MM.1S (cell line): ENCODE results near the gene ARHGAP26.

Experiments used
- DNase-seq: peaks from one replicate; pipeline ENCODE4 v3.0.0-alpha.2; 2015
- H2AFZ ChIP-seq: fragments of 300-600 bp; sonication (generic); 2 replicates; pipeline ENCODE4 v1.6.0; 2016; ENCODE audit warnings: antibody characterized with exemption, low read length
- H3F3A ChIP-seq: fragments of 300-600 bp; sonication (generic); 2 replicates; pipeline ENCODE4 v1.6.1; 2016; ENCODE audit warnings: mild to moderate bottlenecking, antibody characterized with exemption, low read length, moderate library complexity, mixed read lengths; ENCODE audit not compliant: insufficient read depth
- H3K27ac ChIP-seq: fragments of 300-600 bp; sonication (generic); 2 replicates; pipeline ENCODE4 v1.5.1; 2016; ENCODE audit warnings: mild to moderate bottlenecking, low read length
- H3K27me3 ChIP-seq: fragments of 300-600 bp; sonication (generic); replicated peaks from 2 replicates; pipeline ENCODE4 v1.6.0; 2016; ENCODE audit warnings: low read length; ENCODE audit not compliant: insufficient read depth
- H3K36me3 ChIP-seq: fragments of 300-600 bp; sonication (generic); replicated peaks from 2 replicates; pipeline ENCODE4 v1.6.1; 2016; ENCODE audit warnings: mild to moderate bottlenecking, low read length, mixed read lengths; ENCODE audit not compliant: insufficient read depth
- H3K4me1 ChIP-seq: fragments of 300-600 bp; sonication (generic); 2 replicates; pipeline ENCODE4 v1.6.1; 2016; ENCODE audit warnings: low read length, mixed read lengths
- H3K4me2 ChIP-seq: fragments of 300-600 bp; sonication (generic); 2 replicates; pipeline ENCODE4 v1.6.0; 2016; ENCODE audit warnings: low read depth, low read length
- H3K4me3 ChIP-seq: fragments of 300-600 bp; sonication (generic); 2 replicates; pipeline ENCODE4 v1.5.1; 2016; ENCODE audit warnings: low read length, mixed read lengths
- H3K79me2 ChIP-seq: fragments of 300-600 bp; sonication (generic); 2 replicates; pipeline ENCODE4 v1.6.1; 2016; ENCODE audit warnings: mixed run types, low read length, mixed read lengths
- H3K9ac ChIP-seq: fragments of 300-600 bp; sonication (generic); 2 replicates; pipeline ENCODE4 v1.6.1; 2016; ENCODE audit warnings: low read length, mixed read lengths
- H3K9me2 ChIP-seq: fragments of 300-600 bp; sonication (generic); replicated peaks from 2 replicates; pipeline ENCODE4 v1.6.1; 2016; ENCODE audit warnings: mild to moderate bottlenecking, low read length, mixed read lengths; ENCODE audit not compliant: insufficient read depth
- H3K9me3 ChIP-seq: fragments of 300-600 bp; sonication (generic); replicated peaks from 2 replicates; pipeline ENCODE4 v1.6.1; 2016; ENCODE audit warnings: mild to moderate bottlenecking, low read length, mixed read lengths; ENCODE audit not compliant: insufficient read depth
- H4K20me1 ChIP-seq: fragments of 300-600 bp; sonication (generic); 2 replicates; pipeline ENCODE4 v1.6.1; 2016; ENCODE audit warnings: mild to moderate bottlenecking, low read length, moderate library complexity, mixed read lengths; ENCODE audit not compliant: insufficient read depth
- CTCF ChIP-seq: fragments of 300-600 bp; sonication (generic); IDR thresholded peaks from 2 replicates; pipeline ENCODE4 v1.5.1; 2016; ENCODE audit warnings: antibody characterized with exemption, low read length, mixed read lengths
- EZH2 ChIP-seq: fragments of 300-600 bp; sonication (generic); optimal IDR thresholded peaks from 2 replicates; pipeline ENCODE3; 2017; ENCODE audit warnings: low read depth, mild to moderate bottlenecking, antibody characterized with exemption, low read length, mixed read lengths
- EZH2phosphoT487 ChIP-seq: fragments of 300-600 bp; sonication (generic); IDR thresholded peaks from 2 replicates; pipeline ENCODE4 v1.6.1; 2018; ENCODE audit warnings: antibody characterized with exemption, low read length

Gene ARHGAP26

GRCh38 chr5:142826093-142826492, 55.9 kb downstream of the ARHGAP26 start:
- Histone ChIP-seq H3K79me2 (no peaks in the 10 kb centered on the region), H3K9ac (no peak overlapping the region), H3K4me3 (no peak overlapping the region), H3K27me3 (no peaks in the 10 kb centered on the region), H3K9me2 (no peaks in the 10 kb centered on the region), H3K4me2 (no peak overlapping the region), H4K20me1 (no peaks in the 10 kb centered on the region), H3K9me3 (no peaks in the 10 kb centered on the region), H2AFZ (no peak overlapping the region), H3F3A (no peaks in the 10 kb centered on the region), H3K4me1 (no peaks in the 10 kb centered on the region), H3K27ac (no peak overlapping the region), H3K36me3 (no peaks in the 10 kb centered on the region)
- DNase-seq, result no peak
- TF ChIP-seq CTCF, result no peak
- no peak for TF ChIP-seq EZH2phosphoT487
- no peak for TF ChIP-seq EZH2

DNA sequence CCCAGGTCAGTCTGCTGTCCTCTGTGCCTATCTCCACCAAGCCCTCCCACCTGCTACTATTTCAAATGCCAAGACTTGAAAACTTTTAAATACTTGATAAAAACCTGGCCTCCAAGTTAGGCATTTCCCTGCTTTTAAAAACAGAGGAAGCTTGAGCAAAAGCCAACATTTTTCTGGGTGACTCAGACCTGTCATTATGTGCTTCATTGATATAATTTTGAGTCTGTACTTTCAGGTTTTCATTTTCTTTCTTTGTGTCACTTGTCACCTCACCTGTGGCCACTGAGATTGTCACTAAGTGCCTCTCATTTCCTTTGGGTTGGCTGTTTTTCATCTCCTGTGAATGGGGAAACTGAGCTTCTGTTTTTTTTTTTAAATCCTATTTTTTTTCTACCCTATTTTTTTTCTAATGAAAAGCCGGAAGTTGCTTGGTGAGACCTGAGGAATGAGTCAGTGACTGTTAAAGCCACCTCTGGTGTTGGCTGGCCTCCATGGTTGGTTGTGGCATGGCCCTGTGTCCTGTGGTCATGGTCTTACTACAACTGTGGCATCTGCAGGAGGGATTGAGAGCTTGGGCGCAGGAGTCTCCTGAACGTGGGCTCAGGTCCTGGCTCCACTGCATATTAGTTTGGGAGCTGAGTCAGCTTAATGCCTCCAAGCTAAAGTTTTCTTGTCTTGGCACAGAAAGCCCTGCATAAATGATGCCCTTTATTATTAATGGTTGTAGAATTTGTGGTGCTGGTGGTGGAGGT, 56.7 kb downstream of the ARHGAP26 start:
- no peaks in the 10 kb centered on the region for H3K4me1 ChIP-seq
- H3K36me3 ChIP-seq, result no peaks in the 10 kb centered on the region
- H3K9me3 ChIP-seq, result no peaks in the 10 kb centered on the region
- H3K27ac ChIP-seq, result no peak overlapping the region
- H4K20me1 ChIP-seq, result no peaks in the 10 kb centered on the region
- TF ChIP-seq CTCF (no peak), EZH2phosphoT487 (no peak), EZH2 (no peak)
- no peak overlapping the region for H3K4me3 ChIP-seq
- no peaks in the 10 kb centered on the region for H3K27me3 ChIP-seq
- H3K9ac ChIP-seq, result no peak overlapping the region
- H3K79me2 ChIP-seq, result no peaks in the 10 kb centered on the region
- no peaks in the 10 kb centered on the region for H3F3A ChIP-seq
- H3K4me2 ChIP-seq, result no peak overlapping the region
- DNase-seq, result no peak
- H3K9me2 ChIP-seq, result no peaks in the 10 kb centered on the region
- H2AFZ ChIP-seq, result no peak overlapping the region

GRCh38 chr5:142827934-142828576, 57.9 kb downstream of the ARHGAP26 start:
- no peaks in the 10 kb centered on the region for H4K20me1 ChIP-seq
- no peaks in the 10 kb centered on the region for H3K36me3 ChIP-seq
- H3K9me2 ChIP-seq, result no peaks in the 10 kb centered on the region
- no peak overlapping the region for H3K4me3 ChIP-seq
- DNase-seq, result no peak
- no peak overlapping the region for H2AFZ ChIP-seq
- H3K27ac ChIP-seq, result no peak overlapping the region
- no peak overlapping the region for H3K4me2 ChIP-seq
- H3K9ac ChIP-seq, result no peak overlapping the region
- no peaks in the 10 kb centered on the region for H3K27me3 ChIP-seq
- no peaks in the 10 kb centered on the region for H3K79me2 ChIP-seq
- H3K9me3 ChIP-seq, result no peaks in the 10 kb centered on the region
- no peaks in the 10 kb centered on the region for H3F3A ChIP-seq
- no peaks in the 10 kb centered on the region for H3K4me1 ChIP-seq
- TF ChIP-seq EZH2phosphoT487, result no peak
- TF ChIP-seq CTCF, result no peak
- no peak for TF ChIP-seq EZH2
